ENCODE measurements around the gene MEIS2. TPM values are rescaled to one million over a fixed set of nuclear protein-coding genes. Genes with fewer than 3 reads are reported as not detected.

The MEIS2 gene
- total RNA-seq, 1 experiment from 2014 or later = 17.5 TPM

DNA sequence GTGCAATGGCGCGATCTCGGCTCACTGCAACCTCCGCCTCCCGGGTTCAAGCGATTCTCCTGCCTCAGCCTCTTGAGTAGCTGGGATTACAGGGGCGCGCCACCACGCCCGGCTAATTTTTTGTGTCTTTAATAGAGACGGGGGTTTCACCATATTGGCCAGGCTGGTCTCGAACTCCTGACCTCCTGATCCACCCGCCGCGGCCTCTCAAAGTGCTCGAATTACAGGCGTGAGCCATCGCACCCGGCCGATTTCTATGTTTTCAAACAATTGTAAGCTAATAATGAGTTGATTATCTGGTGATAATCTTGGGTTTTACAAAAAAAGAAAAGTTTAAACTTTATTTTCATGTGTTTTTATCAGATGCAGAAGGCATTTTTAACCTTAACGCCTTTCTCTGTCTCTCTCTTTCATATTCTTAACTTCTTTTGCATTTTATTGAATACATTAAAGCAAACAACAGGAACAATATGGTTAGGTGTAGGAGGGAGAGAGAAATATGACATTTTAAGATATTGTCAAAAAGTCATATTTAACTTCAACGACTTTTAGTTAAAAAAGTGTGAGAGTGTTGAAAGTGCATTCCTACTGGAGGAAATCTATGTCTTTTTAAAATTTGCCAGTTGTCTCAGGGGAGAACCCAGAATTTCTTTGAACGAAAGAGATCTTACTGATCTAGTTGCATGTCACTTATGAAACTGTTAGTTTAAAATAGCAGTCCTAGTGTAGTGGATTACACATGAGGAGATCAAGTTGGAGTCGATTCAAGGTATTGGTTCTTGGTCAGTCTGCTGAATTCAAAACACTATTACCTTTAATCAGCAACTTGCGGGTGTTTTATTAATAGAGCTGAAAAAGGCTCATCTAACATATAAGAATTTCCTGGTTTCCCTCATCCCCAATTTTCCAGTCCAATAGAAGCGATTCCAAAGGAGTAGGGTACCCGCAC lies 3.4 kb upstream of the MEIS2 start:
- H2AFZ ChIP-seq (ENCODE audit: low read length) = no peak overlapping the region

DNA sequence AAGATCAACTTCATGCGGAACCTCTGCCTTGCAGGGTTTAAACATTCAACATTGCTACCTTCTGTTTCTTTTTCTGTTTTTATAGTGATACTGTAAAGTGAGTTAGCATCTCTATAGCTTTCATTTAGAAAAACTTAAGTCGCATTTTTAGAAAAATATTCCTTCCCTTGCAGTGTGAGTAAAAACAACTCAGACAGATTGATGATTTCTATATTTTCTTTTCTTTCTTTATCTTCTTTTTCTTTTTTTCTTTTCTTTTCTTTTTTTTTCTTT lies 2.8 kb upstream of the MEIS2 start:
- Histone ChIP-seq H3K27ac (ENCODE audit: low read length) (no peak overlapping the region), H3K9me2 (replicated peaks; ENCODE audit: low read length) (no peaks in the 10 kb centered on the region), H3K4me3 (ENCODE audit: low read length) (peak overlapping the region; percentile 77), H3K9me3 (ENCODE audit: low read length) (no peaks in the 10 kb centered on the region), H3K79me2 (ENCODE audit: low read length) (peaks cover 16% of the 10 kb centered on the region), H2AFZ (ENCODE audit: low read length) (peak overlapping the region; percentile 80; the same call in 1 of the 2 replicates), H3K36me3 (ENCODE audit: low read depth, low read length) (no peaks in the 10 kb centered on the region), H3K27me3 (ENCODE audit: low read length) (no peaks in the 10 kb centered on the region), H3F3A (ENCODE audit: low read length, unreplicated experiment) (no peaks in the 10 kb centered on the region), H3K4me2 (ENCODE audit: low read length) (peak overlapping the region; percentile 95), H3K4me1 (ENCODE audit: insufficient read depth, low read length) (peaks cover 10% of the 10 kb centered on the region; the same call in 1 of the 2 replicates), H3K9ac (ENCODE audit: low read length) (peak overlapping the region; percentile 18; the same call in 1 of the 2 replicates), H4K20me1 (ENCODE audit: low read length) (no peaks in the 10 kb centered on the region)
- POLR2A ChIA-PET (ENCODE audit: unreplicated experiment) = no interaction called here
- CTCF ChIA-PET = no interaction called here
- no peak for ATAC-seq
- BruUV-seq (replicated peaks) = no TSS peak
- DNase-seq = no peak
- intact Hi-C loops (cut with micrococcal nuclease) = loop anchor here (10.0 kb wide), 1 partner anchor 598 kb away; no protein-coding TSS in a partner anchor
- TF ChIP-seq, protein P1, sequence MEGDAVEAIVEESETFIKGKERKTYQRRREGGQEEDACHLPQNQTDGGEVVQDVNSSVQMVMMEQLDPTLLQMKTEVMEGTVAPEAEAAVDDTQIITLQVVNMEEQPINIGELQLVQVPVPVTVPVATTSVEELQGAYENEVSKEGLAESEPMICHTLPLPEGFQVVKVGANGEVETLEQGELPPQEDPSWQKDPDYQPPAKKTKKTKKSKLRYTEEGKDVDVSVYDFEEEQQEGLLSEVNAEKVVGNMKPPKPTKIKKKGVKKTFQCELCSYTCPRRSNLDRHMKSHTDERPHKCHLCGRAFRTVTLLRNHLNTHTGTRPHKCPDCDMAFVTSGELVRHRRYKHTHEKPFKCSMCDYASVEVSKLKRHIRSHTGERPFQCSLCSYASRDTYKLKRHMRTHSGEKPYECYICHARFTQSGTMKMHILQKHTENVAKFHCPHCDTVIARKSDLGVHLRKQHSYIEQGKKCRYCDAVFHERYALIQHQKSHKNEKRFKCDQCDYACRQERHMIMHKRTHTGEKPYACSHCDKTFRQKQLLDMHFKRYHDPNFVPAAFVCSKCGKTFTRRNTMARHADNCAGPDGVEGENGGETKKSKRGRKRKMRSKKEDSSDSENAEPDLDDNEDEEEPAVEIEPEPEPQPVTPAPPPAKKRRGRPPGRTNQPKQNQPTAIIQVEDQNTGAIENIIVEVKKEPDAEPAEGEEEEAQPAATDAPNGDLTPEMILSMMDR (conservative IDR thresholded peaks at IDR 0.05; ENCODE audit: low read depth, low read length) = no peak
- no peak for TF ChIP-seq EZH2 (IDR thresholded peaks at IDR 0.05; ENCODE audit: low read length, unreplicated experiment)
- no peak for TF ChIP-seq EZH2phosphoT487 (IDR thresholded peaks at IDR 0.05; ENCODE audit: borderline replicate concordance, low read length)

More for the DNA sequence above, 3.4 kb upstream of the MEIS2 start:
- no peaks in the 10 kb centered on the region for H3K36me3 ChIP-seq (ENCODE audit: low read depth, low read length)
- H3K9ac ChIP-seq (ENCODE audit: low read length) = no peak overlapping the region
- no peak overlapping the region for H3K27ac ChIP-seq (ENCODE audit: low read length)
- no peaks in the 10 kb centered on the region for H3K27me3 ChIP-seq (ENCODE audit: low read length)
- ChIA-PET CTCF (no interaction called here), POLR2A (ENCODE audit: unreplicated experiment) (interaction anchor here (0.6 kb wide), 1 partner anchor 174 kb away, joined by 3 read pairs; no protein-coding TSS in a partner anchor)
- TF ChIP-seq EZH2phosphoT487 (IDR thresholded peaks at IDR 0.05; ENCODE audit: borderline replicate concordance, low read length) (no peak), EZH2 (IDR thresholded peaks at IDR 0.05; ENCODE audit: low read length, unreplicated experiment) (no peak)
- TF ChIP-seq, protein P1 (conservative IDR thresholded peaks at IDR 0.05; ENCODE audit: low read depth, low read length) = no peak
- H3K4me1 ChIP-seq (ENCODE audit: insufficient read depth, low read length) = peaks cover 10% of the 10 kb centered on the region; the same call in 1 of the 2 replicates
- H3K4me3 ChIP-seq (ENCODE audit: low read length) = no peak overlapping the region
- no peaks in the 10 kb centered on the region for H4K20me1 ChIP-seq (ENCODE audit: low read length)
- ATAC-seq = no peak
- intact Hi-C loops (cut with micrococcal nuclease) = loop anchor here (10.0 kb wide), 1 partner anchor 599 kb away; no protein-coding TSS in a partner anchor
- no peaks in the 10 kb centered on the region for H3K9me2 ChIP-seq (replicated peaks; ENCODE audit: low read length)
- no peak for DNase-seq
- no peaks in the 10 kb centered on the region for H3F3A ChIP-seq (ENCODE audit: low read length, unreplicated experiment)
- no peak overlapping the region for H3K4me2 ChIP-seq (ENCODE audit: low read length)
- no TSS peak for BruUV-seq (replicated peaks)
- H3K79me2 ChIP-seq (ENCODE audit: low read length) = peaks cover 10% of the 10 kb centered on the region
- no peaks in the 10 kb centered on the region for H3K9me3 ChIP-seq (ENCODE audit: low read length)
